Gastroesophageal sphincter (tissue), 4 donors: Measurements from ENCODE around the gene EPHB6. TPM values are rescaled to one million over a fixed set of nuclear protein-coding genes. Genes with fewer than 3 reads are reported as not detected.

Experiments used
- ATAC-seq: fragments of 150-250 bp; one replicate; pipeline ENCODE4 v1.9.1; 2016; ENCODE audit warnings: mild to moderate bottlenecking, moderate library complexity
- H3K27ac ChIP-seq, 4 donors: fragments of 200-600 bp; sonication (generic) in 3 of 4; 1 replicate in 3 of 4; 2 replicates in 1 of 4; pipeline ENCODE4 v1.5.1; 2016 to 2019
- H3K27me3 ChIP-seq: fragments of 200-600 bp; sonication (generic); one replicate; pipeline ENCODE4 v1.5.1; 2019
- H3K36me3 ChIP-seq, 2 donors: fragments of 200-600 bp; sonication (generic); one replicate each; pipeline ENCODE4 v1.5.1; 2019; ENCODE audit warnings: control low read depth in 1 of 2
- H3K4me1 ChIP-seq, 3 donors: fragments of 200-600 bp; sonication (generic); 1 replicate in 2 of 3; 2 replicates in 1 of 3; pipeline ENCODE4 v1.5.1; 2016 to 2019; ENCODE audit warnings: control low read depth in 2 of 3
- H3K4me3 ChIP-seq, 2 donors: fragments of 200-600 bp; sonication (generic); one replicate each; pipeline ENCODE4 v1.5.1; 2019; ENCODE audit warnings: mild to moderate bottlenecking in 1 of 2, moderate library complexity in 1 of 2
- H3K9me3 ChIP-seq, 3 donors: fragments of 200-600 bp; sonication (generic); one replicate each; pipeline ENCODE4 v1.5.1; 2017 to 2019; ENCODE audit warnings: control low read depth in 2 of 3
- CTCF ChIP-seq, 4 experiments: fragments of 200-600 bp in 2 of 4; fragments of 450-650 bp in 2 of 4; sonication (generic) in 1 of 4; IDR thresholded peaks; one replicate each; pipeline ENCODE4 v1.5.1; 2017 to 2019; ENCODE audit warnings: antibody characterized with exemption in 4 of 4, mild to moderate bottlenecking in 2 of 4, moderate library complexity in 2 of 4
- EP300 ChIP-seq: sonication (generic); formaldehyde crosslinking; IDR thresholded peaks from one replicate; pipeline ENCODE4 v1.6.1; 2017; ENCODE audit warnings: antibody characterized with exemption, mild to moderate bottlenecking
- POLR2A ChIP-seq, 2 donors: fragments of 450-650 bp; IDR thresholded peaks; one replicate each; pipeline ENCODE4 v1.6.1; 2017; ENCODE audit warnings: antibody characterized with exemption in 2 of 2, mild to moderate bottlenecking in 2 of 2, moderate library complexity in 1 of 2
- POLR2AphosphoS5 ChIP-seq: sonication (generic); formaldehyde crosslinking; IDR thresholded peaks from one replicate; pipeline ENCODE4 v1.6.1; 2017; ENCODE audit warnings: antibody characterized with exemption
- WGBS, 2 donors: methylation state at CpG; one replicate each; pipeline ENCODE4 v1.1.5; 2018; ENCODE audit warnings: low coverage in 1 of 2; 5-methylcytosine and 5-hydroxymethylcytosine counted together
- total RNA-seq, 4 donors: library from RNA; depleted of rRNA; stranded (reverse); fragments of >200 nt; gene quantifications; one replicate each; pipeline ENCODE4 v1.1.0, GENCODE V29; 2016

EPHB6 gene
- total RNA-seq, 4 donors from 2014 or later, result 6.0 to 22.1 (median 9.7) TPM

- Histone ChIP-seq H3K4me3 (no peak overlapping the region), H3K27me3 (peaks cover 7% of the 10 kb centered on the region), H3K36me3 (no peaks in the 10 kb centered on the region), H3K9me3 (no peaks in the 10 kb centered on the region), H3K27ac (no peak overlapping the region), H3K4me1 (no peaks in the 10 kb centered on the region)
- TF ChIP-seq POLR2A (IDR thresholded peaks at IDR 0.05) (no peak), POLR2AphosphoS5 (no peak), EP300 (no peak), CTCF (IDR thresholded peaks at IDR 0.05) (no peak)
- WGBS, 2 donors, result 43 to 47% methylated on average over 2 of the region's 2 CpGs
- ATAC-seq, result no peak
Measured at GRCh38 chr7:142910031-142910433, 55.2 kb downstream of the EPHB6 start.

GRCh38 chr7:142910481-142910880, 55.6 kb downstream of the EPHB6 start:
- Histone ChIP-seq H3K27me3 (peaks cover 9% of the 10 kb centered on the region), H3K4me1 (no peaks in the 10 kb centered on the region), H3K27ac (no peak overlapping the region), H3K36me3 (no peaks in the 10 kb centered on the region), H3K4me3 (no peak overlapping the region), H3K9me3 (no peaks in the 10 kb centered on the region)
- ATAC-seq, result no peak
- 32 to 61% methylated on average over 2 of the region's 2 CpGs for WGBS, 2 donors
- TF ChIP-seq POLR2AphosphoS5 (no peak), POLR2A (IDR thresholded peaks at IDR 0.05) (no peak), CTCF (IDR thresholded peaks at IDR 0.05) (no peak), EP300 (no peak)

GRCh38 chr7:142913051-142913450, 58.2 kb downstream of the EPHB6 start:
- no peak for ATAC-seq
- Histone ChIP-seq H3K36me3 (no peaks in the 10 kb centered on the region), H3K4me3 (no peak overlapping the region), H3K9me3 (no peaks in the 10 kb centered on the region), H3K27ac (no peak overlapping the region), H3K27me3 (peaks cover 17% of the 10 kb centered on the region), H3K4me1 (no peaks in the 10 kb centered on the region)
- WGBS, 2 donors, result 72% methylated on average over 2 of the region's 3 CpGs; no CpG with 5 or more reads in 1 of the 2 donors
- TF ChIP-seq EP300, result no peak
- TF ChIP-seq POLR2AphosphoS5, result no peak
- no peak for TF ChIP-seq POLR2A (IDR thresholded peaks at IDR 0.05)
- no peak for TF ChIP-seq CTCF (IDR thresholded peaks at IDR 0.05)

DNA sequence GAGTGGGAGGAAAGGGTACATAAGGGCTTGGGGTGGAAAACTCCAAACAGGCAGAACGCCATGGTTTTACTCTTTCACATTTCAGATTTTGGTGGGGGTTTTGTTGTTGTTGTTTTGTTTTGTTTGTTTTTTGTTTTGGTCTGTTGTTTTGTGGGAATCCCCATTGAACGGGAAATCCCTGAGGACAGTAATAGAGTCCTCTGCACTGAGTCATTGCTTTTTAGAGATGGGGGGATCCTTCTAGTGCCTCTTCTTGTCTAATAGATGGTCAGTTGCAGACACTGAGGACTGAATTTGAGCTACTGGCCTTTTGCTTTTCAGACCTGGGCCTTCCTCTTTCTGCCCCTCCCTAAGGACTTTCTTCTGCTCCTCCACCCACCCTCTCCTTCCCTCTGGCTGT, 58.7 kb downstream of the EPHB6 start:
- WGBS, 2 donors, result 65 to 85% methylated on average over 2 of the region's 2 CpGs
- no peak for TF ChIP-seq CTCF (IDR thresholded peaks at IDR 0.05)
- no peak for TF ChIP-seq EP300
- TF ChIP-seq POLR2A (IDR thresholded peaks at IDR 0.05), result no peak
- no peak for TF ChIP-seq POLR2AphosphoS5
- Histone ChIP-seq H3K27me3 (peaks cover 15% of the 10 kb centered on the region), H3K9me3 (no peaks in the 10 kb centered on the region), H3K4me1 (no peaks in the 10 kb centered on the region), H3K27ac (no peak overlapping the region), H3K4me3 (no peak overlapping the region), H3K36me3 (no peaks in the 10 kb centered on the region)
- no peak for ATAC-seq

DNA sequence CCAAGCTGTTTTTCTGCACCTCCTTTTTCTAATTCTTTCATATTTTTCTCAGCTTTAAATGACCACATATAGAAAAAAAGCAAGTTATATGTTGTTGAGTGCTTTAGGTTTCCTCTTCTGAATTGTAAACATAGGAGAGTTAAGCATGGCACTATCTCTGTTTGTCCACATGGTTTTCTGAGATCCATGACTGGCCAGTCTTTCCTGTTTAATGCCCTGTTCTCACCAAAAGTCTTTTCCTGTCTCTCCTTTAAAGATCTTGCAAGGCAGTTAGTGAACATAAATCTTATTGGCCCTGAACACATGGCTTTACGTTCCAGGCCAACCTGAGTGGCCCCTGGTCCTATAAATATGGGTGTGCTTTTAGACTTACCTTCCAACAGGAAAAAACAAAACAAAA, 59.2 kb downstream of the EPHB6 start:
- TF ChIP-seq CTCF (IDR thresholded peaks at IDR 0.05), result no peak
- no peak for TF ChIP-seq POLR2A (IDR thresholded peaks at IDR 0.05)
- TF ChIP-seq EP300, result no peak
- TF ChIP-seq POLR2AphosphoS5, result no peak
- WGBS, 2 donors, result 22% methylated on average over 1 of the region's 1 CpG; no CpG with 5 or more reads in 1 of the 2 donors
- Histone ChIP-seq H3K27ac (no peak overlapping the region), H3K36me3 (no peaks in the 10 kb centered on the region), H3K27me3 (peaks cover 13% of the 10 kb centered on the region), H3K4me3 (no peak overlapping the region), H3K9me3 (no peaks in the 10 kb centered on the region), H3K4me1 (no peaks in the 10 kb centered on the region)
- no peak for ATAC-seq
